HG03139 (cell line): Measurements from ENCODE around the gene ANOS1.
"Not testable (repeated sequence)": the region's sequence is repeated elsewhere in the genome, so short reads cannot be mapped to it uniquely, and the experiment has no call there.

ENCODE experiments used
- ATAC-seq: cut with Tn5 transposase; IDR thresholded peaks from one replicate; pipeline ENCODE4 v1.9.1; 2021; ENCODE audit not compliant: unreplicated experiment

The ANOS1 gene

GRCh38 chrX:8731559-8732395 is at the start of gene ANOS1:
TSS of gene ANOS1 (minus strand) at chrX:8732137. CDS start at chrX:8732036, 101 bp downstream.
- no peak for ATAC-seq

- no peak for ATAC-seq
Observed at GRCh38 chrX:8773117-8773516, 41.2 kb upstream of the ANOS1 start.

GRCh38 chrX:8760021-8760420 is 28.1 kb upstream of the ANOS1 start:
- no peak for ATAC-seq

GRCh38 chrX:8758706-8759105 is 26.8 kb upstream of the ANOS1 start:
- ATAC-seq: not testable (repeated sequence)

- not testable (repeated sequence) for ATAC-seq
Observed at GRCh38 chrX:8757609-8758389, 25.9 kb upstream of the ANOS1 start.

GRCh38 chrX:8755813-8756212 is 23.9 kb upstream of the ANOS1 start:
- ATAC-seq: no peak

GRCh38 chrX:8755116-8755515 is 23.2 kb upstream of the ANOS1 start:
- no peak for ATAC-seq

- ATAC-seq: no peak
Observed at GRCh38 chrX:8749697-8750096, 17.8 kb upstream of the ANOS1 start.

- ATAC-seq: no peak
Observed at GRCh38 chrX:8748855-8749254, 16.9 kb upstream of the ANOS1 start.

GRCh38 chrX:8743126-8743732 is 11.3 kb upstream of the ANOS1 start:
- ATAC-seq: no peak

GRCh38 chrX:8741981-8742380 is 10.0 kb upstream of the ANOS1 start:
- no peak for ATAC-seq

- ATAC-seq: no peak
Observed at GRCh38 chrX:8738588-8739189, 6.8 kb upstream of the ANOS1 start.

GRCh38 chrX:8737883-8738282 is 5.9 kb upstream of the ANOS1 start:
- no peak for ATAC-seq

- ATAC-seq: no peak
Observed at GRCh38 chrX:8730812-8731558, 952 bp downstream of the ANOS1 start.

- ATAC-seq: no peak
Observed at GRCh38 chrX:8729811-8730210, 2.1 kb downstream of the ANOS1 start.

- no peak for ATAC-seq
Observed at GRCh38 chrX:8728932-8729535, 2.9 kb downstream of the ANOS1 start.

- ATAC-seq: no peak
Observed at GRCh38 chrX:8726031-8726652, 5.8 kb downstream of the ANOS1 start.

GRCh38 chrX:8724300-8724699 is 7.6 kb downstream of the ANOS1 start:
- ATAC-seq: no peak

- ATAC-seq: no peak
Observed at GRCh38 chrX:8721536-8721935, 10.4 kb downstream of the ANOS1 start.

GRCh38 chrX:8720136-8720535 is 11.8 kb downstream of the ANOS1 start:
- no peak for ATAC-seq
